ENCODE measurements around the gene CCDC195.
"Not testable (repeated sequence)": the region's sequence is repeated elsewhere in the genome, so short reads cannot be mapped to it uniquely, and the experiment has no call there.

The CCDC195 gene

GRCh38 chr2:224689539-224689938, 26.6 kb downstream of the CCDC195 start:
- DNase-seq, result no peak

GRCh38 chr2:224688997-224689396, 27.2 kb downstream of the CCDC195 start:
- DNase-seq, result no peak

GRCh38 chr2:224687156-224687555, 29.0 kb downstream of the CCDC195 start:
- DNase-seq, result no peak

DNA sequence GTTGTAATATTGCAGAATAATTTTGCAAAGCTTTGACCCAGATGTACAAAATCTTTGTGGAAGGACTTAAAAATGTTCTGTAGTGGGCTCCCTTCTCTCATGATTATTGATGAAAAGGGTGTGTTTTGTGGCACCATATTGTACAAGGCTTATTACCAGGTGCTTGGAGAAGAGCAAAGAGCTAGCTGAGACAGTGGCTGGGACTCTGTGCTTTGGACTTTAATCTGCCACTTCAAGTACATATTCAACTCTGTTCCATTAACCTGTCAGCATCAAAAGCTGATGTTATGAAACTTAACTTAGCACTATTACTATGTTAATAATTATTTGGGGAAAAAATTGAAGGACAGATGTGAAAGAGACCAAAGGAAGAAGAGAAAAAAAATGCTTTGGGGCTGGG, 31.0 kb downstream of the CCDC195 start:
- DNase-seq, result no peak

DNA sequence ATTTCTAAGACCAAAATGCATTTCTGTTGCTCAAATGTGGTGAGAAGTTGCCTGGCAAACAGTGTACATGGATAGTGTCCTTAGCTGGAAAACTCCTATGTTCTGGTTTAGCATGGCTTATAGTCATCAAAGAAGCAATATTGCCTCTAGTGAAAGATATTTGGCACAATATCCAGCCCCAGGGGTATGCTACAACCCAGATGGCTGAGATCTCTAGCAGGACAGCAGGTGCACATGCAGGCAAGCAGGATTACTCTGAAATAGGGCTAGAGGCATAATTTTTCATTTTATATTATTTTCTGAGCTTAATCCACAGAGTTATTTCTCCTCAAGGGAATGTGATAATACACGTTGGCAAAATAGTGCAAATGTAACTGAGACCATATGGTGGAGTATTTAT, 34.0 kb downstream of the CCDC195 start:
- no peak for DNase-seq

DNA sequence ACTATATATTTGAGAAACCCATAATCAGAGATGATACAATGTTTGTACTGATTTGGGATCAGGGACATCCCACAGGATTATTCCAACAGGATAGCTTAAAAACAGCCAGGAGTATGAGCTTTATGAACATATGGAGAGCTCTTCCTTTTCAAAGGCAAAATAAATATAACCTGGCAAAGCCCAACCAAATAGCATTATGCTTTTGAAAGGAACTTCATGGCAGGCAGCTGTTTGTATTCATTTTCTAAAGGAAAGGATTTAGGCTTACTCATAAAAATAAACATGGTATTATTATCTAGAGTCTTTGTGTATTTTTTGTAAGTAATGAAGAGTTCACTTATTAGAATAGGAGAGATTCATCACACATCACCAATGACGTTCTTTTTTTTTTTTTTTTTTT, 44.4 kb downstream of the CCDC195 start:
- DNase-seq, result no peak

GRCh38 chr2:224670203-224670602, 46.0 kb downstream of the CCDC195 start:
- DNase-seq, result no peak

DNA sequence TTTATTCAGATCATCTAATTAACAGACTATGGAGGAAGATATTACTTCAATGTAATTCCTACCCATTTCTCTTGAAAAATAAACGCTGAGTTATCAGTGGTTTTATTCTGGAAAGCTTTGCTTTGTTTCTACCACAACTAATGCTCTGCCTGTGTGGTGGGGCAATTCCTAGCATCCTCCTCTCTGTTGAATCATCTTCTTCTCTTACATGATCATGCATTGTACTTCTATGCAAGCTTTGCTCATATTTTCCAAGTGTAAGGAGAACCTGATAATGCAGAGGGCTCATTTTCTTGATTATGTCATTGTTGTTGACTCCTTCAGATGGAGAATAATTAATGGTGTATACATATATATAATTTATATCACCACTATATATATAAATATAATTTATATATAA, 46.7 kb downstream of the CCDC195 start:
- DNase-seq, result no peak

GRCh38 chr2:224668123-224668909, 47.8 kb downstream of the CCDC195 start:
- no peak for DNase-seq

DNA sequence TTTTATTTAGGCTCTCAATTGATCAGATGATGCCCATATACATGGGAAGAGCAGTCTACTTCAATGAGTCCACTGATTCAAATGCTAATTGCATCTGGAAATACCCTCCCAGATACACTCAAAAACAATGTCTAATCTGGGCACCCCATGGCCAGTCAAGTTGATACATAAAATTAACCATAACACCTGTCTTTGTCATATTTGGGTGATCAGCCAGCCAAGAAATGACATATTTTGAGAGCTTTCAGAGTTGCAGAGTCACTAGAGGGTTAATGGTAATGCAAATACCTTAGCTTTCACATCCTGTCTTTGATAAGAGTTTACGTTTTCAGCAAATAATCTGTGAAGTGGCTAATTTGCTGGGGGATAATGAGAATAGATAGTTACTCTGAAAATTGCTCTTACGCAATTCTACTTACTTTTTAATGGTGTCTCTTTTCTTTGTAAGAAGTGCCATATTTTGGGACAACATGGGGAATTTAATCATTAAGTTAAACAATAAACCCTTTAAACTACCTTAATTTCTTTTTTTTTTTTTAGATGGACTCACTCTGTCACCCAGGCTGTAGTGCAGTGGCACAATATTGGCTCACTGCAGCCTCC, 49.1 kb downstream of the CCDC195 start:
- DNase-seq, result no peak

GRCh38 chr2:224663322-224663721, 52.8 kb downstream of the CCDC195 start:
- not testable (repeated sequence) for DNase-seq

GRCh38 chr2:224661708-224662107, 54.5 kb downstream of the CCDC195 start:
- not testable (repeated sequence) for DNase-seq

DNA sequence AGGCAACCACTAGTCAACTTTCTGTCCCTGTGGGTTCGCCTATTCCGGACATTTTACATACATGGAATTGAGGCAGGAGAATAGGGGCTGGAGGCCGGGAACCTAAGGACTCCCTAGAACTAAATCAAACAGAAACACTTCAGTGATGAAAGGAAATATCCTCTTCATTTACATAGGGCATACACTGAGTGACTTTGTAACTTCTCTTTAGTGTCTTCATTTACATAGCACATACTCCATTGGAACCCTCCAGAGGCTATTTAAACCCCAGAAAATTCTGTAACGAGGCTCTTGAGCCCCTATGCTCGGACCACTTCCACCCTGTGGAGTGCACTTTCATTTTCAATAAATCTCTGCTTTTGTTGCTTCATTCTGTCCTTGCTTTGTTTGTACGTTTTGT, 56.5 kb downstream of the CCDC195 start:
- DNase-seq, result no peak

DNA sequence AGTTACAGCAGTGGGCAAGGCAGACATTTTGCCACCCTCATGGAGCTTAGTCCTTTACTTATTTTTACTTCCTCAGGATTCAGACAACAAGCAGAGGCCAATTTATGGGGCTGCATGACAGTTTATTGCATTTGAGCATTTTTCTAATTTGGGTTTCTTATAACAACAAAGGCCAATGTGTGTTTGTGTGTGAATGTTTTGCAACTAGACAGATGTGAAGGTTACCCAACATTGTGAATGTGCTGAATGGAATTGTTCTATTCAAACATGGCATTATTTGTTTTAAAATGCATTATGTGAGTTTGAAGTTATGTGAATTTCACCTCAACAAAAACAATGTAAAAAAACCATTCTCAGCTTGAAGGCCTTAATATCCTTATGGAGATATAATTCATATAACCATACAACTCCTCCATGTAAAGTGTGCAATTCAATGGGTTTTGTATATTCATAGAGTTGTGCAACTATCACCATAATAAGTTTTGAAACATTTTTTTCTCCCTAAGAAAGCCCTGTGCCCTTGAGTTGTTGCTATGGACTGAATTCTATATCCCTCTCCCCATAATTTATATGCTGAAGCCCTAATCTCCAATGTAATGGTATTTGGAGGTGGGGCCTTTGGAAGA, 57.3 kb downstream of the CCDC195 start:
- DNase-seq, result no peak

GRCh38 chr2:224657349-224657748, 58.8 kb downstream of the CCDC195 start:
- no peak for DNase-seq

DNA sequence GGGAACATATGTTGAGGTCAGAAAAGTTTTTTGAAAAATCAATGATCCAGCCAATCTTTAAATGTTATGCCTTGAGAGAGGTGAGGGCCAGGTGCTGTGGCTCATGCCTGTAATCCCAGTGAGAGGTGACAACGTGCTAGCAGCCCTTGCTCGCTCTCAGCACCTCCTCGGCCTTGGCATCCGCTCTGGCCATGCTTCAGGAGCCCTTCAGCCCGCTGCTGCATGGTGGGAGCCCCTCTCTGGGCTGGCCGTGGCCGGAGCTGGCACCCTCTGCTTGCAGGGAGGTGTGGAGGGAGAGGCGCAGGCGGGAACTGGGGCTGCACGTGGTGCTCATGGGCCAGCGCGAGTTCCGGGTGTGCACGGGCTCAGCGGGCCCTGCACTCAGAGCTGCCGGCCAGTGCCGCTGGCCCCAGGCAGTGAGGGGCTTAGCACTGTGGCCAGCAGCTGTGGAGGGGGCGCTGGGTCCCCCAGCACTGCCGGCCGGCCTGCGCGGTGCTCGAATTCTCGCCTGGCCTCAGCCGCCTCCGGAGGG, 61.1 kb downstream of the CCDC195 start:
- DNase-seq, result no peak
